WERI-Rb-1 (cell line): ENCODE results near the gene ALOX15B.
"Not testable (repeated sequence)": the region's sequence is repeated elsewhere in the genome, so short reads cannot be mapped to it uniquely, and the experiment has no call there.

Experiments used
- DNase-seq: peaks from one replicate; pipeline ENCODE4 v3.0.0-alpha.2; 2020
- H3K27ac ChIP-seq: fragments of 250-450 bp; sonication (Bioruptor Pico); 2 replicates; pipeline ENCODE4 v1.5.1; 2020; ENCODE audit warnings: mild to moderate bottlenecking, moderate library complexity
- H3K27me3 ChIP-seq: fragments of 250-450 bp; sonication (Bioruptor Pico); 2 replicates; pipeline ENCODE4 v1.5.1; 2021; ENCODE audit warnings: mild to moderate bottlenecking, low read depth, moderate library complexity; ENCODE audit not compliant: insufficient read depth, severe bottlenecking
- H3K36me3 ChIP-seq: fragments of 250-450 bp; sonication (Bioruptor Pico); 2 replicates; pipeline ENCODE4 v1.5.1; 2020; ENCODE audit warnings: mild to moderate bottlenecking, moderate library complexity
- H3K4me3 ChIP-seq: 2 replicates; pipeline ENCODE4 v1.5.1; 2011; ENCODE audit warnings: low read depth, mild to moderate bottlenecking, control low read depth, low read length
- H3K9me3 ChIP-seq: fragments of 250-450 bp; sonication (Bioruptor Pico); 2 replicates; pipeline ENCODE4 v1.5.1; 2021; ENCODE audit warnings: mild to moderate bottlenecking, moderate library complexity; ENCODE audit not compliant: severe bottlenecking
- TF ChIP-seq, protein P1 (sequence below): IDR thresholded peaks from 2 replicates; pipeline ENCODE4 v1.5.1; 2011; ENCODE audit warnings: low read depth, mild to moderate bottlenecking, control low read depth, inconsistent platforms, low read length

The ALOX15B gene

GRCh38 chr17:8076502-8077266 lies 37.8 kb downstream of the ALOX15B start:
- Histone ChIP-seq H3K4me3 (no peak overlapping the region), H3K9me3 (no peaks in the 10 kb centered on the region), H3K27me3 (peaks cover 12% of the 10 kb centered on the region), H3K36me3 (no peaks in the 10 kb centered on the region), H3K27ac (no peak overlapping the region)
- no peak for DNase-seq
- TF ChIP-seq, protein P1, sequence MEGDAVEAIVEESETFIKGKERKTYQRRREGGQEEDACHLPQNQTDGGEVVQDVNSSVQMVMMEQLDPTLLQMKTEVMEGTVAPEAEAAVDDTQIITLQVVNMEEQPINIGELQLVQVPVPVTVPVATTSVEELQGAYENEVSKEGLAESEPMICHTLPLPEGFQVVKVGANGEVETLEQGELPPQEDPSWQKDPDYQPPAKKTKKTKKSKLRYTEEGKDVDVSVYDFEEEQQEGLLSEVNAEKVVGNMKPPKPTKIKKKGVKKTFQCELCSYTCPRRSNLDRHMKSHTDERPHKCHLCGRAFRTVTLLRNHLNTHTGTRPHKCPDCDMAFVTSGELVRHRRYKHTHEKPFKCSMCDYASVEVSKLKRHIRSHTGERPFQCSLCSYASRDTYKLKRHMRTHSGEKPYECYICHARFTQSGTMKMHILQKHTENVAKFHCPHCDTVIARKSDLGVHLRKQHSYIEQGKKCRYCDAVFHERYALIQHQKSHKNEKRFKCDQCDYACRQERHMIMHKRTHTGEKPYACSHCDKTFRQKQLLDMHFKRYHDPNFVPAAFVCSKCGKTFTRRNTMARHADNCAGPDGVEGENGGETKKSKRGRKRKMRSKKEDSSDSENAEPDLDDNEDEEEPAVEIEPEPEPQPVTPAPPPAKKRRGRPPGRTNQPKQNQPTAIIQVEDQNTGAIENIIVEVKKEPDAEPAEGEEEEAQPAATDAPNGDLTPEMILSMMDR: no peak

DNA sequence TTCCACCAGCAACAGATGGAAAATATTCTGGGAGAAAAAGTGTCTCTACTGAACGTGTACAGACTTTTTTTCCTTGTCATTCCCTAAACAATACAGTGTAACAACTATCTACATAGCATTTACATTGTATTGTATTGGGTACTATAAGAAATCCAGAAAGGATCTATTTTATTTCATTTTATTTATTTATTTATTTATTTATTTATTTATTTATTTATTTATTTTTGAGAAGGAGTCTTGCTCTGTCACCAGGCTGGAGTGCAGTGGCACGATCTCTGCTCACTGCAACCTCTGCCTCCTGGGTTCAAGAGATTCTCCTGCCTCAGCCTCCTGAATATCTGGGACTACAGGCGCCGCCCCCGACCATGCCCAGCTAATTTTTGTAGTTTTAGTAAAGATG lies 39.1 kb downstream of the ALOX15B start:
- H3K9me3 ChIP-seq, H3K36me3 ChIP-seq, H3K27ac ChIP-seq, DNase-seq, H3K4me3 ChIP-seq: not testable (repeated sequence)
- peaks cover 12% of the 10 kb centered on the region for H3K27me3 ChIP-seq

DNA sequence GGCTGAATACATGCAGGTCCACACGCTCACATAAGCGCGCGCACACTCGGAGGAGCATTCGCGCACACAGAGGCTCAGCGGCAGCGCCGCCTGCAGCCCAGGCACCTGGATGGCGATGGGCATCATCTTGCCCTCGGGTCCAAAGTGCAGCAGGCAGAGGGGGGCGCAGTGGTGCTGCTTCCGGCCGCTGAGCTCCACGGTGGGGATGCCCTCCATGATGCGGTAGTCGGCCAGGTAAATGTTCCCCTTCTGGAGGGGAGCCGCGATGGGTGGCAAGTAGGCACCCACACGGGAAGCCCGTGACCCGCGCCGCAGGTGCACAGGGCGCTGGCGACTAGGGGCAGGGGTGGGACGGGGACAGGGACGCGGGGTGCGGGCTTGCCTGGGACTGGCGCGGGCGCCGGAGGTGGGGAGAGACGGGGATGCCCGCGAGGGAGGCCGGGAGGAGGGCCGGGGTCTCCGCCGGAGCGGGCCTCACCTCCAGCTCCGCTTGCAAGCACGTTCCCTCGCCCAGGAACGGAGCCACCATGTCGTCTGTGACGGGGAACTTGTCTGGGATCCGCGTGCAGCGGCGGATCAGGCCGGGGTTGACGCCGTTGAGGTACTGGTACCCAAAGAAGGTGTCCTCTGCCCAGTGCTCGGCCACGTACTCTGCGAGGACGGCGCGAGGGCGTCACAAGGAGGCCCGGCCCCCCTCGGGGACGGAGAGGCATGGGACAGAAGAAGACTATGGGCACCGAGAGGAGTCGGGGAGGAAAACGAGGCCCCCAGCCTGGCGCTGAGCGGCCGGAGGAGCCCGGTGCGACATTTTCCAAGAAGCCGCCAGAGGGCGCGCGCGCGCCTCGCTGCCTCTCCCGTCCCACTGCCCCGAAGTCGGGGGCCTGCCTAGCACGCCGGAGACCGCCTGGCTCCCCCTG lies 40.7 kb downstream of the ALOX15B start:
- Histone ChIP-seq H3K27ac (no peak overlapping the region; the same call in 1 of the 2 replicates), H3K36me3 (no peaks in the 10 kb centered on the region), H3K27me3 (peaks cover 2% of the 10 kb centered on the region), H3K4me3 (peak overlapping the region; percentile 73), H3K9me3 (no peaks in the 10 kb centered on the region)
- TF ChIP-seq, protein P1: peak; percentile 94
- DNase-seq: peak; percentile 86

DNA sequence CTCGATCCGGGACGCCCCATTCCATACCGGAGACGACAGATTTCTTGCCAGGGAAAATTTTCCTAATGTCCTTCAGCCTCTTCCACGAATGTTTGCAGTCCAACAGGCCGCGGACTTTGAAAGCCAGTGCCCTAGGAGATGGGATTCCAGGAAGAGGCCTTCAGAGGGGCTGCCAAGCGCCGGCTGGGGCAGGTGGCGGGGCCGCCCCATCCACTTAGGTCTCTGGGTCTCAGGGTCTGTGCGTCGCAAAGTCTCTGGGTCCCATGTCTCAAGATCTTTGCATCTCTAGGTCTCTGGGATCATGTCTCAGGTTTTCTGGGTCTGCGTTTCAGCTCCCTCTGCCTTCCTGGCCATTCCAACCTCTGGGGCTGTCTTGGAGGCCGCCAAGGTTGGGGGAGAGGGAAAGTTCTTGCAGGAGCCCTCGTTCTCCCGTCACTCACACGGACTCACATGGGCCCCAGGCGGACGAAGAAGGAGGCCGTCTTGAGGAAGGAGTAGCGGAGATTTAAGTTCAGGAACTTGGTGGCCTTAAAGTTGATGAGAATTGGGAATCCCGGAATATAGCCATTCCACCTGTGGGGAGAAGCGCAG lies 41.4 kb downstream of the ALOX15B start:
- Histone ChIP-seq H3K36me3 (no peaks in the 10 kb centered on the region), H3K9me3 (no peaks in the 10 kb centered on the region), H3K27ac (no peak overlapping the region; the same call in 1 of the 2 replicates), H3K4me3 (peak overlapping the region; percentile 73), H3K27me3 (no peaks in the 10 kb centered on the region)
- TF ChIP-seq, protein P1: no peak
- no peak for DNase-seq

DNA sequence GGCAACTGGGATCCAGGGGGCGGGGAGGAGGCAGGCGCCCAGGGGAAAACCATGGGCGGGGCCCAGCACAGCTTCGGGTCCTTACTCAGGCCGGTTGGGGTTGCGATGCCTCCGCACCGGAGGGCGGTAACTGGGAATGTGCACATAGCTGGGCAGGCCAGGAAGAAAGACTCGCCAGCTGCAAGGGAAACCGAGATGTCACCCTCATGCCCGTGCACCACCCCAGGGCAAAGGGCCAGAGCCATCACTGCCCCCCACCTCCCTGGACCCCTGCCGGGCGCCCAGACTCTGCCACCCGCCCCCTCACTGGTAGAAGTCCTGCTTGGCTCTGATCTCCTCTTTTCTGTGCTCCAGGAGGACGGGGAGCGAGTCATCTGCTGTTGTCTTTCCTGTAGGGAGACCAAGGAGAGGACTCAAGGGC lies 42.0 kb downstream of the ALOX15B start:
- TF ChIP-seq, protein P1: no peak
- H3K4me3 ChIP-seq: no peak overlapping the region
- no peaks in the 10 kb centered on the region for H3K36me3 ChIP-seq
- H3K27me3 ChIP-seq: no peaks in the 10 kb centered on the region
- no peak for DNase-seq
- H3K9me3 ChIP-seq: no peaks in the 10 kb centered on the region
- H3K27ac ChIP-seq: no peak overlapping the region

DNA sequence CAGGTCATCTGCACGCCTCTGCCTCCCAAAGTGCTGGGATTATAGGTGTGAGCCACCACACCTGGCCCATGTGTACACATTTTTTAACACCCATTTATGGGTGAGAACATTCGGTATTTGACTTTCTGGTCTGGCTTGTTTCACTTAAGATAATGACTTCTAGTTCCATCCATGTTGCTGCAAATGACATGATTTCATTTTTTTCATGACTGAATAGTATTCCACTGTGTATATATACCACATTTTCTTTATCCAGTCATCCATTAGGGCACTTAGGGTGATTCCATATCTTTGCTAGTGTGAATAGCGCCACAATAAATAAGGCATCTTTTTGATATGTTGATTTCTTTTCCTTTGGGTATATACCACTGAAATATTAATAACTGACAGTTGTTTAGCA lies 43.0 kb downstream of the ALOX15B start:
- Histone ChIP-seq H3K36me3 (no peaks in the 10 kb centered on the region), H3K4me3 (no peak overlapping the region), H3K9me3 (no peaks in the 10 kb centered on the region), H3K27ac (no peak overlapping the region), H3K27me3 (no peaks in the 10 kb centered on the region)
- no peak for DNase-seq
- TF ChIP-seq, protein P1: no peak
